PC-9 (cell line): ENCODE results near the gene LSM3.

ENCODE experiments used
- EZH2 ChIP-seq: fragments of 200-600 bp; sonication (generic); IDR thresholded peaks from 2 replicates; pipeline ENCODE4 v1.8.0; 2017; ENCODE audit warnings: antibody characterized with exemption, low read depth
- TF ChIP-seq, protein P1 (sequence below): fragments of 200-600 bp; sonication (generic); conservative IDR thresholded peaks from 2 replicates; pipeline ENCODE4 v1.6.1; 2017; ENCODE audit warnings: mixed run types, antibody characterized with exemption, mild to moderate bottlenecking, moderate library complexity

DNA sequence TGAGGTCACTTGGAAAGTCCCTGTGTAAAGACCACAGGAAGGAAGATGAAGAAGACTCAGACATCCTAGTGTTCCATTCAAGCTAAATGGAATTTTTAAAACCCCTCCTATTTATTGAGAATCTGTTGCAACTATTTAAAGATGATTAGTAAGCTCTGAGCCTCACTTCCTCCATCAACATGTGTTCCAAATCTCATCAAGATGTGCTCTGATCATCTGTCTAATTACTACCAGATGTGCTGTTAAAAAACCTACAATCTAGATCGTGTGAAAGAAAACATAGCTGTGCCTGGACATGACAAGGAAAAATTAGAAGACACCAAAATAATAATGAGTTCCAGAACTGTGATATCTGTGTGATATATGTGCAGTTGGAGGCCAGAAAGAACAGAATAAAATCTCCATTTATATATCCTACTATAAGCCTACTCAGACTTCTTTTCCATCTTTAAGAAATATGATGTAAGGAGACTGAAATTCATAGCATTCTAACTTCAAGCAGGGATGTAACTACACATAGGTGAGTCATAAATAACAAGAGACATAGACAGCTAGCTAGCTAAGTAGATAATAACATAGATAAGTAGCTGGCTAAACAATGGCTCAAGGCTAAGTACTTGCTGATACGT is 8.0 kb upstream of the LSM3 start:
- TF ChIP-seq, protein P1, sequence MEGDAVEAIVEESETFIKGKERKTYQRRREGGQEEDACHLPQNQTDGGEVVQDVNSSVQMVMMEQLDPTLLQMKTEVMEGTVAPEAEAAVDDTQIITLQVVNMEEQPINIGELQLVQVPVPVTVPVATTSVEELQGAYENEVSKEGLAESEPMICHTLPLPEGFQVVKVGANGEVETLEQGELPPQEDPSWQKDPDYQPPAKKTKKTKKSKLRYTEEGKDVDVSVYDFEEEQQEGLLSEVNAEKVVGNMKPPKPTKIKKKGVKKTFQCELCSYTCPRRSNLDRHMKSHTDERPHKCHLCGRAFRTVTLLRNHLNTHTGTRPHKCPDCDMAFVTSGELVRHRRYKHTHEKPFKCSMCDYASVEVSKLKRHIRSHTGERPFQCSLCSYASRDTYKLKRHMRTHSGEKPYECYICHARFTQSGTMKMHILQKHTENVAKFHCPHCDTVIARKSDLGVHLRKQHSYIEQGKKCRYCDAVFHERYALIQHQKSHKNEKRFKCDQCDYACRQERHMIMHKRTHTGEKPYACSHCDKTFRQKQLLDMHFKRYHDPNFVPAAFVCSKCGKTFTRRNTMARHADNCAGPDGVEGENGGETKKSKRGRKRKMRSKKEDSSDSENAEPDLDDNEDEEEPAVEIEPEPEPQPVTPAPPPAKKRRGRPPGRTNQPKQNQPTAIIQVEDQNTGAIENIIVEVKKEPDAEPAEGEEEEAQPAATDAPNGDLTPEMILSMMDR = no peak
- no peak for TF ChIP-seq EZH2
